OCI-LY3 (cell line): ENCODE results near the gene EML1.

ENCODE experiments used
- H2AFZ ChIP-seq: fragments of 200-600, 300-600 bp; shearing (Covaris generic); 2 replicates; pipeline ENCODE4 v1.6.0; 2014; ENCODE audit warnings: antibody characterized with exemption, low read depth, low read length
- H3K27ac ChIP-seq: fragments of 200-600, 300-600 bp; sonication (generic); 2 replicates; pipeline ENCODE4 v1.5.1; 2014; ENCODE audit warnings: mild to moderate bottlenecking, low read length, moderate library complexity, mixed read lengths
- H3K27me3 ChIP-seq: fragments of 200-600, 300-600 bp; sonication (generic); 2 replicates; pipeline ENCODE4 v1.6.1; 2014; ENCODE audit warnings: low read depth, low read length, mixed read lengths
- H3K36me3 ChIP-seq: fragments of 200-600, 300-600 bp; sonication (generic); replicated peaks from 2 replicates; pipeline ENCODE3; 2014; ENCODE audit warnings: low read depth, low read length, mixed read lengths
- H3K4me1 ChIP-seq: fragments of 300-600, 200-600 bp; sonication (generic); 2 replicates; pipeline ENCODE4 v1.6.1; 2014; ENCODE audit warnings: low read length, mixed read lengths
- H3K4me2 ChIP-seq: fragments of 200-600, 300-600 bp; sonication (generic); 2 replicates; pipeline ENCODE4 v1.6.1; 2014; ENCODE audit warnings: low read length, mixed read lengths
- H3K4me3 ChIP-seq: fragments of 300-600, 200-600 bp; sonication (generic); 2 replicates; pipeline ENCODE4 v1.5.1; 2014; ENCODE audit warnings: antibody characterized with exemption, mild to moderate bottlenecking, low read length, moderate library complexity
- H3K79me2 ChIP-seq: fragments of 300-600, 200-600 bp; shearing (Covaris generic); 2 replicates; pipeline ENCODE4 v1.6.1; 2014; ENCODE audit warnings: mild to moderate bottlenecking, low read length, mixed read lengths
- H3K9ac ChIP-seq: fragments of 300-600, 200-600 bp; shearing (Covaris generic); 2 replicates; pipeline ENCODE4 v1.6.0; 2014; ENCODE audit warnings: mild to moderate bottlenecking, low read length, moderate library complexity
- H3K9me3 ChIP-seq: fragments of 200-600, 300-600 bp; shearing (Covaris generic); 2 replicates; pipeline ENCODE4 v1.6.1; 2014; ENCODE audit warnings: low read length, mixed read lengths; ENCODE audit not compliant: insufficient read depth
- H4K20me1 ChIP-seq: fragments of 200-600, 300-600 bp; sonication (generic); 2 replicates; pipeline ENCODE4 v1.6.1; 2016; ENCODE audit warnings: low read length, mixed read lengths; ENCODE audit not compliant: insufficient read depth
- CTCF ChIP-seq: fragments of 200-600, 300-600 bp; sonication (generic); IDR thresholded peaks from 2 replicates; pipeline ENCODE4 v1.5.1; 2014; ENCODE audit warnings: antibody characterized with exemption, low read length, low read depth
- EZH2phosphoT487 ChIP-seq: fragments of 200-600 bp; shearing (Covaris generic); IDR thresholded peaks from 2 replicates; pipeline ENCODE4 v1.6.1; 2018; ENCODE audit warnings: antibody characterized with exemption, mixed run types, low read depth

The EML1 gene

GRCh38 chr14:99846808-99847207 lies 53.6 kb downstream of the EML1 start:
- H3K79me2 ChIP-seq, result peaks cover 37% of the 10 kb centered on the region
- H3K36me3 ChIP-seq, result peaks cover 18% of the 10 kb centered on the region
- no peak overlapping the region for H2AFZ ChIP-seq
- peaks cover 7% of the 10 kb centered on the region for H3K9me3 ChIP-seq
- H3K4me3 ChIP-seq, result no peak overlapping the region
- H3K4me1 ChIP-seq, result peaks cover 6% of the 10 kb centered on the region
- H3K27me3 ChIP-seq, result no peaks in the 10 kb centered on the region
- H3K27ac ChIP-seq, result no peak overlapping the region
- no peak overlapping the region for H3K9ac ChIP-seq
- no peak for TF ChIP-seq CTCF
- no peak for TF ChIP-seq EZH2phosphoT487
- H4K20me1 ChIP-seq, result no peaks in the 10 kb centered on the region
- H3K4me2 ChIP-seq, result no peak overlapping the region

GRCh38 chr14:99850709-99851108 lies 57.5 kb downstream of the EML1 start:
- no peak overlapping the region for H2AFZ ChIP-seq
- H3K27me3 ChIP-seq, result no peaks in the 10 kb centered on the region
- H3K4me3 ChIP-seq, result no peak overlapping the region
- H3K27ac ChIP-seq, result no peak overlapping the region
- H3K79me2 ChIP-seq, result peaks cover 17% of the 10 kb centered on the region
- TF ChIP-seq EZH2phosphoT487 (no peak), CTCF (no peak)
- no peaks in the 10 kb centered on the region for H4K20me1 ChIP-seq
- no peak overlapping the region for H3K4me2 ChIP-seq
- peaks cover 10% of the 10 kb centered on the region for H3K4me1 ChIP-seq
- no peak overlapping the region for H3K9ac ChIP-seq
- H3K36me3 ChIP-seq, result peaks cover 26% of the 10 kb centered on the region
- peaks cover 7% of the 10 kb centered on the region for H3K9me3 ChIP-seq

GRCh38 chr14:99852578-99852977 lies 59.4 kb downstream of the EML1 start:
- no peak overlapping the region for H3K27ac ChIP-seq
- no peaks in the 10 kb centered on the region for H3K27me3 ChIP-seq
- H3K36me3 ChIP-seq, result peaks cover 19% of the 10 kb centered on the region
- no peak overlapping the region for H3K4me2 ChIP-seq
- H4K20me1 ChIP-seq, result no peaks in the 10 kb centered on the region
- no peak overlapping the region for H2AFZ ChIP-seq
- TF ChIP-seq EZH2phosphoT487, result no peak
- TF ChIP-seq CTCF, result no peak
- H3K4me3 ChIP-seq, result no peak overlapping the region
- H3K4me1 ChIP-seq, result peaks cover 21% of the 10 kb centered on the region
- peaks cover 10% of the 10 kb centered on the region for H3K79me2 ChIP-seq
- H3K9me3 ChIP-seq, result no peaks in the 10 kb centered on the region
- no peak overlapping the region for H3K9ac ChIP-seq

- Histone ChIP-seq H3K79me2 (peaks cover 10% of the 10 kb centered on the region), H3K9ac (no peak overlapping the region), H3K36me3 (peaks cover 23% of the 10 kb centered on the region), H4K20me1 (no peaks in the 10 kb centered on the region), H3K4me3 (no peak overlapping the region), H3K27ac (no peak overlapping the region), H3K4me2 (no peak overlapping the region), H3K4me1 (peaks cover 21% of the 10 kb centered on the region), H3K27me3 (no peaks in the 10 kb centered on the region), H3K9me3 (no peaks in the 10 kb centered on the region), H2AFZ (no peak overlapping the region)
- no peak for TF ChIP-seq EZH2phosphoT487
These were observed 60.0 kb downstream of the EML1 start for GRCh38 chr14:99853206-99853605.

GRCh38 chr14:99854831-99855230 lies 61.6 kb downstream of the EML1 start:
- Histone ChIP-seq H3K4me1 (peaks cover 36% of the 10 kb centered on the region), H3K27ac (no peak overlapping the region), H3K4me2 (no peak overlapping the region), H3K27me3 (no peaks in the 10 kb centered on the region), H3K79me2 (peaks cover 10% of the 10 kb centered on the region), H2AFZ (no peak overlapping the region), H3K4me3 (no peak overlapping the region), H4K20me1 (no peaks in the 10 kb centered on the region), H3K36me3 (peaks cover 23% of the 10 kb centered on the region), H3K9ac (no peak overlapping the region), H3K9me3 (no peaks in the 10 kb centered on the region)
- TF ChIP-seq CTCF (no peak), EZH2phosphoT487 (no peak)
